ENCODE data around the gene PRSS33. TPM values are rescaled to one million over a fixed set of nuclear protein-coding genes. Genes with fewer than 3 reads are reported as not detected.
A peak's percentile ranks its signal among the peaks of the same experiment; 100 is the strongest.

Gene PRSS33
- total and polyA plus RNA-seq, 9 of the 15 experiments (the other 6 are each of a cell fraction or from before 2014, with no cell fraction given), result not detected

DNA sequence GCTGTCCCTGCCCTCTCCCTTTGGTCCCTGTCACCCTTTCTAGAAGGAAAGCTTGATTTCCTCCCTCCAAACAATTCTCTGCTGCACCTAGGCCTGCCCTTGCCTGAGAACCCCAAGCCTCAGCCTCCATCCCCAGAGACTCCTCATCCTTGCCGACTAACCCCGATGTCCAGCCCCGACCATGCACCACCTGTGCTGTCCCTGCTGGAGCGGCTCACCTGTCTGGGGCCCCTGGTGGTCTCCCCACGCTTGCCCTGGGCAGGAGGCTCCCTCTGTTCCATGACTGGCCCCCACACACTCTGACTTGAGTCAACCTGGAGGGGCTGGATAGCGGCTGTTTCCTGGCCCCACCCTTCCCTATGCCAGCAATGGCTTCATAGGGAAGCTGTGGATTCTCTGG lies 46.9 kb downstream of the PRSS33 start:
- no peak for FAIRE-seq
- CTCF ChIA-PET (ENCODE audit: low intra/inter-chr PET ratio), result no interaction called here
- Histone ChIP-seq H3K36me3 (ENCODE audit: control insufficient read depth, insufficient read depth, low read length) (no peaks in the 10 kb centered on the region), H3K79me2 (ENCODE audit: control insufficient read depth, insufficient read depth, low read length) (no peaks in the 10 kb centered on the region), H3K9me3 (replicated peaks; ENCODE audit: control insufficient read depth, insufficient read depth, low read depth, low read length) (no peaks in the 10 kb centered on the region), H3K9ac (ENCODE audit: insufficient read depth in 1 of 2, low read depth in 2 of 2, low read length in 2 of 2) (peak overlapping the region in 1 of 2 experiments; percentile 90; a peak in 2 of 4 replicates), H3K4me2 (ENCODE audit: insufficient read depth, low read length) (no peak overlapping the region), H3K27me3 (ENCODE audit: control insufficient read depth in 2 of 2, insufficient read depth in 2 of 2, low read length in 2 of 2) (no peaks in the 10 kb centered on the region), H3K9me1 (ENCODE audit: control insufficient read depth, insufficient read depth, low read length) (no peaks in the 10 kb centered on the region), H3K27ac (ENCODE audit: extremely low read depth, low read depth, low read length) (no peak overlapping the region), H2AFZ (ENCODE audit: low read depth, low read length) (no peak overlapping the region), H3K4me1 (replicated peaks in 1 of 2; ENCODE audit: control insufficient read depth in 2 of 2, insufficient read depth in 2 of 2, low read length in 2 of 2) (peaks cover 7 to 45% of the 10 kb centered on the region in 2 experiments; a peak in 4 of 5 replicates), H4K20me1 (replicated peaks; ENCODE audit: control insufficient read depth, insufficient read depth, low read length) (no peaks in the 10 kb centered on the region), H3K4me3 (no peak overlapping the region)
- POLR2A ChIA-PET, result interaction anchor here (1.5 to 4.3 kb wide), 3 partner anchors 11 to 29 kb away, joined by 4 to 51 read pairs (median 8); partner anchors contain the start of gene SRRM2
- in situ Hi-C loops (cut with MboI), result no loop called here
- DNase-seq (ENCODE audit: extremely low read depth in 1 of 4, low spot score in 3 of 4), result no peak
- ATAC-seq, result no peak
- WGBS (ENCODE audit: insufficient coverage, low coverage, missing lambda C conversion rate), result 62% methylated on average over 6 of the region's 6 CpGs
- intact Hi-C loops (cut with micrococcal nuclease), result no loop called here
- BruUV-seq (replicated peaks), result no TSS peak
- TF ChIP-seq TBP (optimal IDR thresholded peaks at IDR 0.05; ENCODE audit: low read depth, low read length) (no peak), TFE3 (CRISPR knock-in tag; IDR thresholded peaks at IDR 0.05) (no peak), EGR1 (conservative IDR thresholded peaks at IDR 0.05) (no peak), ZNF644 (tag; IDR thresholded peaks at IDR 0.05; ENCODE audit: low read depth) (no peak), LCOR (CRISPR knock-in tag; IDR thresholded peaks at IDR 0.05) (no peak), RBM14 (IDR thresholded peaks at IDR 0.05; ENCODE audit: borderline replicate concordance, insufficient read depth, low read depth, low read length) (no peak), NFE2L1 (tag; IDR thresholded peaks at IDR 0.05; ENCODE audit: borderline replicate concordance, low read depth) (no peak), ATF4 (CRISPR knock-in tag; IDR thresholded peaks at IDR 0.05) (no peak), ZNF124 (CRISPR knock-in tag; IDR thresholded peaks at IDR 0.05) (no peak), ZNF740 (CRISPR knock-in tag; IDR thresholded peaks at IDR 0.05) (no peak), ZNF740 (tag; IDR thresholded peaks at IDR 0.05) (no peak), NFYB (IDR thresholded peaks at IDR 0.05; ENCODE audit: extremely low read depth, insufficient read length) (no peak)
- TF ChIP-seq, protein P1, sequence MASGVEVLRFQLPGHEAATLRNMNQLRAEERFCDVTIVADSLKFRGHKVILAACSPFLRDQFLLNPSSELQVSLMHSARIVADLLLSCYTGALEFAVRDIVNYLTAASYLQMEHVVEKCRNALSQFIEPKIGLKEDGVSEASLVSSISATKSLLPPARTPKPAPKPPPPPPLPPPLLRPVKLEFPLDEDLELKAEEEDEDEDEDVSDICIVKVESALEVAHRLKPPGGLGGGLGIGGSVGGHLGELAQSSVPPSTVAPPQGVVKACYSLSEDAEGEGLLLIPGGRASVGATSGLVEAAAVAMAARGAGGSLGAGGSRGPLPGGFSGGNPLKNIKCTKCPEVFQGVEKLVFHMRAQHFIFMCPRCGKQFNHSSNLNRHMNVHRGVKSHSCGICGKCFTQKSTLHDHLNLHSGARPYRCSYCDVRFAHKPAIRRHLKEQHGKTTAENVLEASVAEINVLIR (CRISPR knock-in tag; IDR thresholded peaks at IDR 0.05), result no peak
- TF ChIP-seq, protein P2, sequence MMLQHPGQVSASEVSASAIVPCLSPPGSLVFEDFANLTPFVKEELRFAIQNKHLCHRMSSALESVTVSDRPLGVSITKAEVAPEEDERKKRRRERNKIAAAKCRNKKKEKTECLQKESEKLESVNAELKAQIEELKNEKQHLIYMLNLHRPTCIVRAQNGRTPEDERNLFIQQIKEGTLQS (IDR thresholded peaks at IDR 0.05), result no peak
- TF ChIP-seq, protein P2 (CRISPR knock-in tag; conservative IDR thresholded peaks at IDR 0.05), result no peak
- TF ChIP-seq, protein P3, sequence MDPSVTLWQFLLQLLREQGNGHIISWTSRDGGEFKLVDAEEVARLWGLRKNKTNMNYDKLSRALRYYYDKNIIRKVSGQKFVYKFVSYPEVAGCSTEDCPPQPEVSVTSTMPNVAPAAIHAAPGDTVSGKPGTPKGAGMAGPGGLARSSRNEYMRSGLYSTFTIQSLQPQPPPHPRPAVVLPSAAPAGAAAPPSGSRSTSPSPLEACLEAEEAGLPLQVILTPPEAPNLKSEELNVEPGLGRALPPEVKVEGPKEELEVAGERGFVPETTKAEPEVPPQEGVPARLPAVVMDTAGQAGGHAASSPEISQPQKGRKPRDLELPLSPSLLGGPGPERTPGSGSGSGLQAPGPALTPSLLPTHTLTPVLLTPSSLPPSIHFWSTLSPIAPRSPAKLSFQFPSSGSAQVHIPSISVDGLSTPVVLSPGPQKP (CRISPR knock-in tag; IDR thresholded peaks at IDR 0.05), result no peak

Measured in K562 (cell line).